Tibial nerve (tissue), 4 donors: ENCODE data around the gene HYAL2. TPM values are rescaled to one million over a fixed set of nuclear protein-coding genes. Genes with fewer than 3 reads are reported as not detected.
A peak's percentile ranks its signal among the peaks of the same experiment; 100 is the strongest.

ENCODE experiments used
- DNase-seq, 2 donors: peaks; one replicate each; pipeline ENCODE4 v3.0.0-alpha.2; 2019; ENCODE audit warnings: low spot score in 2 of 2
- H3K27ac ChIP-seq, 4 donors: fragments of 200-600 bp; sonication (generic) in 3 of 4; one replicate each; pipeline ENCODE4 v1.5.1; 2017 to 2019; ENCODE audit warnings: mild to moderate bottlenecking in 1 of 4
- H3K27me3 ChIP-seq, 2 donors: fragments of 200-600 bp; sonication (generic) in 1 of 2; one replicate each; pipeline versions ENCODE4 v1.5.1 to v1.6.0; 2017 to 2019
- H3K36me3 ChIP-seq, 3 donors: fragments of 200-600 bp; sonication (generic); one replicate each; pipeline ENCODE4 v1.5.1; 2018 to 2019
- H3K4me1 ChIP-seq, 4 donors: fragments of 200-600 bp; sonication (generic) in 3 of 4; one replicate each; pipeline ENCODE4 v1.5.1; 2017 to 2019
- H3K4me3 ChIP-seq, 4 donors: fragments of 200-600 bp; sonication (generic) in 3 of 4; one replicate each; pipeline ENCODE4 v1.5.1; 2017 to 2019; ENCODE audit warnings: mild to moderate bottlenecking in 1 of 4, moderate library complexity in 1 of 4
- H3K9me3 ChIP-seq, 4 donors: fragments of 200-600 bp; sonication (generic) in 3 of 4; one replicate each; pipeline ENCODE4 v1.5.1; 2017 to 2019
- EP300 ChIP-seq, 2 donors: sonication (generic); formaldehyde crosslinking; IDR thresholded peaks; one replicate each; pipeline ENCODE4 v1.6.1; 2017; ENCODE audit warnings: antibody characterized with exemption in 2 of 2, mild to moderate bottlenecking in 1 of 2
- POLR2A ChIP-seq, 2 donors: fragments of 450-650 bp; IDR thresholded peaks; one replicate each; pipeline ENCODE4 v1.6.1; 2017; ENCODE audit warnings: antibody characterized with exemption in 2 of 2, mild to moderate bottlenecking in 2 of 2, moderate library complexity in 2 of 2
- WGBS, 2 donors: methylation state at CpG; one replicate each; pipeline ENCODE4 v1.1.5; 2018; 5-methylcytosine and 5-hydroxymethylcytosine counted together
- total RNA-seq, 4 donors: library from RNA; depleted of rRNA; stranded (reverse); fragments of >200 nt; gene quantifications; one replicate each; pipeline ENCODE4 v1.1.0, GENCODE V29; 2016
- TF ChIP-seq, protein P1 (sequence below), 5 experiments: fragments of 200-600 bp in 3 of 5; fragments of 450-650 bp in 2 of 5; sonication (generic) in 3 of 5; IDR thresholded peaks; one replicate each; pipeline ENCODE4 v1.5.1; 2016 to 2019; ENCODE audit warnings: antibody characterized with exemption in 5 of 5, mild to moderate bottlenecking in 3 of 5, moderate library complexity in 2 of 5

Gene HYAL2
- total RNA-seq, 4 donors from 2014 or later = 86.9 to 169 (median 129) TPM

DNA sequence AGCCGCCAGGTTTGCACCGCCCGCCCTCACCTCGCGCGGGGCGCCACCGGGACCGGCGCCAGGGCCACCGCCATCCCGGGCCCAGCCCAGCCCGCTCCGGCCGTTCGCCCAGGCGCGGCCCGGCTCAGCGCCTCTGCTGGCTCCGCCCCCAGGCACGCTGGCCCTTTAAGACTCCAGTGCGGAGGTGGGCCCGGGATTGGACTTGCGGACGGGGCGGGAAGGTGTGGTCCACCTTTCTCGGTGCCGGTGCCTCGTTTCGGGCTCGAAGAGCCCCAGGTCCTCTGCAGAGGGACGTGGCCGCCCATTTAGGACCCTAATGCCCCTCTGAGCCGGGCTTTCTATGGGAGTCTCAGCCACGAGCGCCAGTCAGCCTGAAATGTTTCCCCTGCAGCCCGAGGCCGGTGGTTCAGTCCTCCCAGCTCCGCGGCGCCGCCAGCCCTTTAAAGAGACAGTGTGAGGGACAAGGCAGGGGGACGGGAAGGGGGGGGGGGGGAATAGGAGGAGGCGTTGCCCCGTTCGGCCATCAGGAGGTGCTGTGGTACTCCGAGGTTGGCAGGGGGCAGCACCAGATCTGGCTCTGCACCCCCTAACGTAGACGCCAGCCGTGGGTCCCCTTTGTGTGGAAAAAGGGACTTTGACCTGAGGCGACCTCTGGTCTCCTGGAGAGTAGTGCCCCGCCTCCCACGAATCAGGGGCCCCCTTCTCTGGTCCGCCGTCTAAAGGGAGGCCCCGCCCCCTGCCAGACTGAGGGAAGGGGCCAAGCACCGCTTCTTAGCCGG lies 1.0 kb downstream of the HYAL2 start:
- Histone ChIP-seq H3K9me3 (no peaks in the 10 kb centered on the region), H3K36me3 (peaks cover 0 to 50% (median 0%) of the 10 kb centered on the region in 3 donors), H3K27me3 (no peaks in the 10 kb centered on the region), H3K4me1 (peaks cover 0 to 90% (median 52%) of the 10 kb centered on the region in 4 donors), H3K27ac (peak overlapping the region; percentile 72 to 99 (median 92)), H3K4me3 (peak overlapping the region; percentile 63 to 79 (median 66))
- DNase-seq = peak; percentile 82 to 84
- 1% methylated on average over 21 to 36 of the region's 59 CpGs for WGBS, 2 donors
- TF ChIP-seq, protein P1, sequence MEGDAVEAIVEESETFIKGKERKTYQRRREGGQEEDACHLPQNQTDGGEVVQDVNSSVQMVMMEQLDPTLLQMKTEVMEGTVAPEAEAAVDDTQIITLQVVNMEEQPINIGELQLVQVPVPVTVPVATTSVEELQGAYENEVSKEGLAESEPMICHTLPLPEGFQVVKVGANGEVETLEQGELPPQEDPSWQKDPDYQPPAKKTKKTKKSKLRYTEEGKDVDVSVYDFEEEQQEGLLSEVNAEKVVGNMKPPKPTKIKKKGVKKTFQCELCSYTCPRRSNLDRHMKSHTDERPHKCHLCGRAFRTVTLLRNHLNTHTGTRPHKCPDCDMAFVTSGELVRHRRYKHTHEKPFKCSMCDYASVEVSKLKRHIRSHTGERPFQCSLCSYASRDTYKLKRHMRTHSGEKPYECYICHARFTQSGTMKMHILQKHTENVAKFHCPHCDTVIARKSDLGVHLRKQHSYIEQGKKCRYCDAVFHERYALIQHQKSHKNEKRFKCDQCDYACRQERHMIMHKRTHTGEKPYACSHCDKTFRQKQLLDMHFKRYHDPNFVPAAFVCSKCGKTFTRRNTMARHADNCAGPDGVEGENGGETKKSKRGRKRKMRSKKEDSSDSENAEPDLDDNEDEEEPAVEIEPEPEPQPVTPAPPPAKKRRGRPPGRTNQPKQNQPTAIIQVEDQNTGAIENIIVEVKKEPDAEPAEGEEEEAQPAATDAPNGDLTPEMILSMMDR (IDR thresholded peaks at IDR 0.05) = peak; percentile 43 to 86 (median 50)
- TF ChIP-seq POLR2A (IDR thresholded peaks at IDR 0.05) (peak in 1 of 2 donors; percentile 71), EP300 (IDR thresholded peaks at IDR 0.05) (peak; percentile 62 to 76)

DNA sequence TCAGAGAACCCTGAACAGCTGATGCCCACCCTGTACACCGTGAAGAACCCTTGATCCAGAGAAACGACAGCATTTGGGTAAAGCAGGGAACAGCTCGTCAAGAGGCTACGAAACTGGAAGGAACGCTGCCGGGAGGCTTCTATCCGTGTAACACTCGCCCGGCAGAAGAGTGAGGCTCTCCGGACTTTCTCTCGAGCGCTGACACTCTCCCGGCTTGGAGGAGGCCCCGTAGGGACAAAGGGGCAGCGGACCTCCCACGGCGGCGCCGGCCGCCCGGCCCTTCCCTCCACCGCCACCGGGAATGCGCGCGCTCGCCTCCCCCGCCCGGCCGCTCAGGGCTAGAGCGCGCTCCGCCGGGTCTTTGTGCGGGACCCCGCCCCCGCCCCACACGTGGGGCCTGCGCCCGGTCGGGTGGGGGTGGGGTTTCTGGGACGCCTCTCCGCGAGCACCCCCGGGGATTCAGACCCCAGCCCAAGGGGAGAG lies 1.7 kb downstream of the HYAL2 start:
- no peak for TF ChIP-seq POLR2A (IDR thresholded peaks at IDR 0.05)
- no peak for TF ChIP-seq EP300 (IDR thresholded peaks at IDR 0.05)
- TF ChIP-seq, protein P1 (IDR thresholded peaks at IDR 0.05) = no peak
- Histone ChIP-seq H3K9me3 (no peaks in the 10 kb centered on the region), H3K36me3 (peaks cover 0 to 50% (median 0%) of the 10 kb centered on the region in 3 donors), H3K4me3 (peak overlapping the region; percentile 63 to 79 (median 66)), H3K27ac (peak overlapping the region; percentile 72 to 99 (median 92)), H3K27me3 (no peaks in the 10 kb centered on the region), H3K4me1 (peaks cover 0 to 87% (median 52%) of the 10 kb centered on the region in 4 donors)
- peak; percentile 63 to 66 for DNase-seq
- WGBS, 2 donors = 0% methylated on average over 4 to 5 of the region's 45 CpGs

DNA sequence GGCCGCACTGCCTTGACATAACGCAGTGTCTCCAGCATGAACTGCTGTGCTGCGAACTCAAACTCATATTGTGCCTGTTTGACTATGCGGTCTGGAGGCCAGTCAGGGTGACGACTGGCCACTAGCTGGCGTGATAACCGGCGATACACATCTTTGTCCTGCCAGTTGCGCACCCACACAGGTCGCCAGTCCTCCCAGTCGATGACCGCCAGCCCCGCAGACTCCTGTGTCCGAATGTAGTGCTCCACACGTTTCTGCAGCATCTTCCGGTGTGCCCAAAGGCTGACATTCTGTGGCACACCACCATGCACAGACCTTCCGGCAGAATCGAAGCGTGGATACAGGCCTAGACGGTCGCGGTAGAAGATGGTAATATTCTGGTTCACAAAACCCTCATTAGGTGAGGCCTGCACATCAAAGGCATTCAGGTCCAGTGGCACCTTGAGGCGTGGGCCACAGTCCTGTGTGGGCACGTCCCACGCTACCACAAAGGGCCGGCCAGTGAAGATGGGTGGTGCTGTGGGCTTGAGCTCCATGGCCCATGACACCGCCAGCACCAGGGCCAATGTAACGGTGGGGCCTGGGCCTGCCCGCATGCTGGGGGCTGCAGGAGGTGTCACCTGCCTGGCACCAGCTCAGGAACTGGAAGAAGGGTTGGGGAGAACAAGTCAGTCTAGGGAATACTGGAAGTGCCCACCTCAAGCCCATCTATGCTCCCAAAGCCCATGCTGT lies 2.5 kb downstream of the HYAL2 start:
- Histone ChIP-seq H3K36me3 (peaks cover 0 to 50% (median 0%) of the 10 kb centered on the region in 3 donors), H3K9me3 (no peaks in the 10 kb centered on the region), H3K4me1 (peaks cover 0 to 79% (median 52%) of the 10 kb centered on the region in 4 donors), H3K27me3 (no peaks in the 10 kb centered on the region), H3K4me3 (peak overlapping the region; percentile 63 to 79 (median 66)), H3K27ac (peak overlapping the region; percentile 72 to 99 (median 92))
- no peak for DNase-seq
- TF ChIP-seq, protein P1 (IDR thresholded peaks at IDR 0.05) = no peak
- TF ChIP-seq POLR2A (IDR thresholded peaks at IDR 0.05) (no peak), EP300 (IDR thresholded peaks at IDR 0.05) (no peak)
- 63 to 72% methylated on average over 22 to 28 of the region's 29 CpGs for WGBS, 2 donors

DNA sequence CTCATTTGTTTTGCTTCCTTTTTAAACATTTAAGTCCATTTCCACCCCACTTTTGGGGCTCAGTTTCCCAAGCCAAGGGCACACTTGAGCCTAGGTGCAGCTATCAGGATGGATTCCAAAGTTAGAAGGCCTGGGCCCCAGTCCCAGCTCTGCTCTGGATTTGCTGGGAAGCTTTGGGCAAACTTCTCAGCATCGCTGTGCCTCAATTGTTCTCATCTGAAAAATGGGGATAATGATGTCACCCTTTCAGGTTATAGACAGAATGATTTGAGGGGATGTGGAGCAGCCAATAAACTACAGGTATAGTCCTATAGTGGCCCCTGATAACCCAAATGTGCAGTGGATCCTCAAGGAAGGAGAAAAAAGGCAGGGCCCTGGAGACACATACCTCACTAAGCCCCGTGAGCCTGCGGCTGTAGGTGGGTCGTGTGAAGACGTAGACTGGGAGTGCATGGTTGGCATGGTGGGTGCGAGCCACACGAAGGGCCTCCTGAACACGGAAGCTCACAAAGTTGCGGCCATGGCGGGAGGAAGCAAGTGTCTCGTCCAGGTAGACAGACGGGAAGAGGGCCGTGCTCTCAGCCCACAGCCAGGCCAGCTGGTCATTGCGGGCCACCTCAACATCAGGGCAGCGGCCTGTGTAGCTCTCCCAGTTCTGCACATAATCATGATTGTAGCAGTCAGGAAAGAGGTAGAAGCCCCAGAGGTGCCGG lies 3.2 kb downstream of the HYAL2 start:
- peak overlapping the region in 1 of 4 donors; percentile 67 for H3K4me3 ChIP-seq
- peaks cover 0 to 71% (median 49%) of the 10 kb centered on the region in 4 donors for H3K4me1 ChIP-seq
- DNase-seq = no peak
- 85 to 86% methylated on average over 16 of the region's 16 CpGs for WGBS, 2 donors
- peaks cover 0 to 55% (median 0%) of the 10 kb centered on the region in 3 donors for H3K36me3 ChIP-seq
- no peaks in the 10 kb centered on the region for H3K27me3 ChIP-seq
- peak overlapping the region in 2 of 4 donors; percentile 93 to 99 for H3K27ac ChIP-seq
- TF ChIP-seq, protein P1 (IDR thresholded peaks at IDR 0.05) = no peak
- no peak for TF ChIP-seq EP300 (IDR thresholded peaks at IDR 0.05)
- TF ChIP-seq POLR2A (IDR thresholded peaks at IDR 0.05) = no peak
- H3K9me3 ChIP-seq = no peaks in the 10 kb centered on the region
